ENCODE data around the gene LRRC53.

LRRC53 gene

GRCh38 chr1:74465193-74465681 lies 47.2 kb downstream of the LRRC53 start:
- no peak overlapping the region for H3K4me3 ChIP-seq (ENCODE audit: low read depth, low read length)
- DNase-seq (ENCODE audit: low read depth), result no peak
- TF ChIP-seq, protein P1, sequence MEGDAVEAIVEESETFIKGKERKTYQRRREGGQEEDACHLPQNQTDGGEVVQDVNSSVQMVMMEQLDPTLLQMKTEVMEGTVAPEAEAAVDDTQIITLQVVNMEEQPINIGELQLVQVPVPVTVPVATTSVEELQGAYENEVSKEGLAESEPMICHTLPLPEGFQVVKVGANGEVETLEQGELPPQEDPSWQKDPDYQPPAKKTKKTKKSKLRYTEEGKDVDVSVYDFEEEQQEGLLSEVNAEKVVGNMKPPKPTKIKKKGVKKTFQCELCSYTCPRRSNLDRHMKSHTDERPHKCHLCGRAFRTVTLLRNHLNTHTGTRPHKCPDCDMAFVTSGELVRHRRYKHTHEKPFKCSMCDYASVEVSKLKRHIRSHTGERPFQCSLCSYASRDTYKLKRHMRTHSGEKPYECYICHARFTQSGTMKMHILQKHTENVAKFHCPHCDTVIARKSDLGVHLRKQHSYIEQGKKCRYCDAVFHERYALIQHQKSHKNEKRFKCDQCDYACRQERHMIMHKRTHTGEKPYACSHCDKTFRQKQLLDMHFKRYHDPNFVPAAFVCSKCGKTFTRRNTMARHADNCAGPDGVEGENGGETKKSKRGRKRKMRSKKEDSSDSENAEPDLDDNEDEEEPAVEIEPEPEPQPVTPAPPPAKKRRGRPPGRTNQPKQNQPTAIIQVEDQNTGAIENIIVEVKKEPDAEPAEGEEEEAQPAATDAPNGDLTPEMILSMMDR (IDR thresholded peaks at IDR 0.05; ENCODE audit: control insufficient read depth, extremely low read depth, insufficient read depth), result no peak

- TF ChIP-seq, protein P1 (IDR thresholded peaks at IDR 0.05; ENCODE audit: control insufficient read depth, extremely low read depth, insufficient read depth), result no peak
- no peak for DNase-seq (ENCODE audit: low read depth)
- H3K4me3 ChIP-seq (ENCODE audit: low read depth, low read length), result no peak overlapping the region
Observed at GRCh38 chr1:74464037-74464436, 48.4 kb downstream of the LRRC53 start.

DNA sequence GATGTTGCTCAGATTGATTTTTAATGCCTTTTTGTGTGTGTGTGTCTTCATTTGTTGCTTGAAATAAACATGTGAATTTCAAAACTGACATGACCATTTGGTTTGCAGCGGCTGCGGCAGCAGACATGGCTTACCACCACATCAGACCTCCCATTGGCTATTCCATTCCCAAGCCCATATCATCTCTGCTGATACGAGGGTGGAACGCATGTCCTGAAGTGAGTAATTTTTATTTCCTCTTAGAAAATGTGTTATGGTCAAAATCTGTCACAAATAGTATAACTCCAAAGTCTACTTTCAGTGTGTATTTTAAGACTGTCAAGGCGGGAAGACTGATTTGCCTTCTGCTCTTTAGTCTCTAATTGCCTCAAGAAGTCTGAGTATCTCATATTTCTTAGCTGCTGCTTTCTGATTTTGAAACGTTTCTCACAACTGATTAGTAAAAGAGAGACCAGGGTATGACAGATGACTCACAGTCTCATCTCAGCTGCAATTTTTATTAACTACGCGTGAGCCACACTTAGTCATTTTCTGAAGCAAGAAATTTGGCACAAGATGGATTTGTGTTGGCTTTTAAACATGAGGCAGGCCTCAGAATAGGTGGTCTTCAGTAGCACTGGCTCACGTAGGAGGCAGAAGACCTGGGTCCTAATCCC lies 49.0 kb downstream of the LRRC53 start:
- DNase-seq (ENCODE audit: low read depth), result no peak
- TF ChIP-seq, protein P1 (IDR thresholded peaks at IDR 0.05; ENCODE audit: control insufficient read depth, extremely low read depth, insufficient read depth), result no peak
- H3K4me3 ChIP-seq (ENCODE audit: low read depth, low read length), result no peak overlapping the region

DNA sequence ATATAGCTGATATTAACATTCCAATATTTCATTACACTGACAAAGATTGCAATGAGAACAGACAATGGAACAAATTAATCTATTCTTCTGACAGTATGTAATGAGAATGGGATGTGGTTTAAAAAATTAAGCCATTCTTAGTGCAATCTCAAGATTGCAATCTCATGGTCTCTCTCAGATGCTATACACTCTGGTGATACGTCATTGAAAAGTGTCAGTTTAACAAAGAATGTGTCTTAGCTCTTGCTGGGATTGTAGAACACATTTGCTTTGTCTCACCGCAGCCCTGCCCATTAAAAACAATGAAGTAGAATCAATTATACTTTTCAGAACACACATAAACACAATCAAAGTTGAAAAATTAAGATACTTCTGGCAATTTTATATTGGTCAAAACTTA lies 55.2 kb downstream of the LRRC53 start:
- no peak overlapping the region for H3K4me3 ChIP-seq (ENCODE audit: low read depth, low read length)
- DNase-seq (ENCODE audit: low read depth), result no peak
- TF ChIP-seq, protein P1 (IDR thresholded peaks at IDR 0.05; ENCODE audit: control insufficient read depth, extremely low read depth, insufficient read depth), result no peak

DNA sequence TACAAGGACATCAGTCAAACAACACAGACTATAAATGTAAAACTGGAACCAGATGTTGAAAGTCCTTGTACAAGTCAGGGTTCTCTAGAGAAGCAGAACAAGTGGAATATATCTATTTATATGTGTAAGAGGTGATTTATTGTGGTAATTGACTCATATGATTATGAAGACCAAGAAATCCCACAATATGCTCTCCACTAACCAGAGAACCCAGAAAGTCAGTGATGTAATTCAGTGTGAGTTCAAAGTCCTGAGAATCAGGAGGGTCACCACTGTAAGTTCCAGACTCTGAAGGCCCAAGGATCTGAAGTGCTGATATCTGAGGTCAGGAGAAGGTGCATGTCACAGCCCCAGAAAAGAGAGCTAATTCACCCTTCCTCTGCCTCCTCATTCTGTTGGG lies 57.0 kb downstream of the LRRC53 start:
- TF ChIP-seq, protein P1 (IDR thresholded peaks at IDR 0.05; ENCODE audit: control insufficient read depth, extremely low read depth, insufficient read depth), result no peak
- DNase-seq (ENCODE audit: low read depth), result no peak

DNA sequence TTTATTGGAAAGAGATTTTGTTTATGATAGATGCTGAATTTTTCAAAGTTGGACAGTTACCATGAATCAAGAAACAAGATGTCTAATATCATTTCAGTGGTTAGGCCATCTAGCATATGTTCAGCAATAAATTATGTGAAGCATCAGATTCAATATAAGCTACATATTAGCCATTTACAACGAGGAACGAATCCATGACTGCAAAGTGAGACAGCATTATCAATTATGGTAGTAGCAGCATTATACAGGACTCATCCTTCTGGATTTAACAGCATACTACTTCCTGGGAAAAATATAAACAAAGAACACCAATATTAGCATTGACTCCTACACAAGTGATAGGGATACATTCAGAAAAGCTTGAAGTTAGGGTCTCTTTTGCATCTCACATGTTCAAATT lies 59.1 kb downstream of the LRRC53 start:
- H3K4me3 ChIP-seq (ENCODE audit: low read depth, low read length), result no peak overlapping the region
- DNase-seq (ENCODE audit: low read depth), result no peak
- TF ChIP-seq, protein P1 (IDR thresholded peaks at IDR 0.05; ENCODE audit: control insufficient read depth, extremely low read depth, insufficient read depth), result no peak

More for the DNA sequence above, 57.0 kb downstream of the LRRC53 start:
- no peak overlapping the region for H3K4me3 ChIP-seq (ENCODE audit: low read depth, low read length)

DNA sequence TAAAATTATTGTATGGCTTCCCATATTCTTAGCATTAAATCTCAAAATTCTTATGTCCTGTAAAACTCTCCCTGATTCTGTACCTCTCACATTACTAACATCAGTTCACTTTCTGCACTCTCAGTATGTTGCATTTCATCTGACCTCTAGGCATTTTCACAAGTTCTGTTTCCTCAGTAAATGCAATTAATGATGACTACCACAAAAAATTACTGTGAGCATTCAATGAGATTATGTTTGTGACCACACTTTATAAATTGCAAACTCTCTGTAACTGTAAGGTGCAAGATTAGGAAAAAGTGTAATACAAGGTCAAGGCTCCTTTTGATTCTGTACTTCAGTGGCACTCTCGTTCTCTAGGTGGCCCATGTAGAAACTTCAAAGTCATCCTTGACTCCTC lies 60.4 kb downstream of the LRRC53 start:
- no peak overlapping the region for H3K4me3 ChIP-seq (ENCODE audit: low read depth, low read length)
- TF ChIP-seq, protein P1 (IDR thresholded peaks at IDR 0.05; ENCODE audit: control insufficient read depth, extremely low read depth, insufficient read depth), result no peak
- no peak for DNase-seq (ENCODE audit: low read depth)

Data from LNCaP clone FGC (cell line).